ENCODE measurements around the gene CHPF.

DNA sequence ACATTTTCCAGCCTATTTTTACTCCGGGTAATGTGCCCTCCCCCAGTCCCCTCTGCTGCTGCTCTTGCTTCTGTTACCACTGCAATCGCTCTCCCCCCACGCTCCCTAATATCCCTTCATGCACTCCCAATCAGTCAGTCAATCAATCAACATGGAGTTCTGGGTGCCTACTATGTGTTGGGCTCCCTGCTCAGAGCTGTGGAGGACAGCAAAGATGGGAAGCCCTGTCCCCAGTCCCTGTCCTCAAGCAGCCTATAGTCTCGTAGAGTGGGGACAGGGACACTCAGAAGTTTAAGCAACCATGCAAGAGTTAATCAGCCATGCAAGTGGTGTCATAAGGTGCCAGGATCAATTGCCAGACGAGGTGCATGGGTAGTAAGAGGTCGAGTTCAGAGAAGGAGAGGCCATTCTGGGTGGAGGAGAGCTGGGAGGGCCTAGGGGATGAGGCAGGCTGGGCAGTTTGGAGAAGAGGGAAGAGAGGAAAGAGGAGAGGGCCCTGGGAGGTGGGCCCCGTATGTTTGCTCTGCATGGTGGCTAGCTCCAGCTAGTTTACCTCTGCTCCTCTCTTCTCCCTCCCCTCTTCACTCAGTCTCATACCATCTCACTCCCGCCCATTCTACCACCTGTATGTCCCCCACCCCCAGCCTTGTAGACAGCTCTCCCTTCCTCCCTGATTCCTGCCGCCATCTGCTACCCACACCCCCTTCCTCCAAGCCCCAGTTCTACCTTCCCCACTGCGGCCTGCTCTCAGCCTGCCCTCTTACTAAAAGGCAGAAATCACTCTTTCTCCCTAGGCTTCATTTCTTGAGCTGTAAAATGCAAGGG is 25.4 kb downstream of the CHPF start:
- no peak for TF ChIP-seq CTCF (conservative IDR thresholded peaks at IDR 0.05; ENCODE audit: low read depth, low read length)
- TF ChIP-seq EZH2 (IDR thresholded peaks at IDR 0.05; ENCODE audit: borderline replicate concordance, low read depth, low read length, poor library complexity, severe bottlenecking): no peak

Data from A673 (cell line).